Measurements from ENCODE around the gene MMP10.

Gene MMP10

GRCh38 chr11:102780491-102780918 lies at the start of gene MMP10:
Gene MMP10, minus strand, starts transcription at chr11:102780628. Its CDS starts 37 bp downstream, at chr11:102780591.
- no peak for DNase-seq

- no peak for DNase-seq
Observed at GRCh38 chr11:102829316-102830000, 49.0 kb upstream of the MMP10 start.

- DNase-seq, result no peak
Observed at GRCh38 chr11:102824556-102824955, 44.1 kb upstream of the MMP10 start.

- no peak for DNase-seq
Observed at GRCh38 chr11:102819491-102819890, 39.1 kb upstream of the MMP10 start.

GRCh38 chr11:102813484-102813883 lies 33.1 kb upstream of the MMP10 start:
- no peak for DNase-seq

- no peak for DNase-seq
Observed at GRCh38 chr11:102812188-102812587, 31.8 kb upstream of the MMP10 start.

- DNase-seq, result no peak
Observed at GRCh38 chr11:102810950-102811660, 30.7 kb upstream of the MMP10 start.

GRCh38 chr11:102809971-102810370 lies 29.5 kb upstream of the MMP10 start:
- no peak for DNase-seq

- no peak for DNase-seq
Observed at GRCh38 chr11:102807921-102808320, 27.5 kb upstream of the MMP10 start.

GRCh38 chr11:102806296-102806695 lies 25.9 kb upstream of the MMP10 start:
- DNase-seq, result no peak

- no peak for DNase-seq
Observed at GRCh38 chr11:102802341-102802740, 21.9 kb upstream of the MMP10 start.

- DNase-seq, result no peak
Observed at GRCh38 chr11:102800767-102801166, 20.3 kb upstream of the MMP10 start.

GRCh38 chr11:102799681-102800340 lies 19.4 kb upstream of the MMP10 start:
- no peak for DNase-seq

- no peak for DNase-seq
Observed at GRCh38 chr11:102798012-102798746, 17.8 kb upstream of the MMP10 start, which contains the start of gene MMP1. Gene MMP1, minus strand, starts transcription at chr11:102798160. Its CDS starts 68 bp downstream, at chr11:102798092.

GRCh38 chr11:102794382-102794781 lies 14.0 kb upstream of the MMP10 start:
- no peak for DNase-seq

- no peak for DNase-seq
Observed at GRCh38 chr11:102793677-102794290, 13.4 kb upstream of the MMP10 start.

GRCh38 chr11:102792604-102793003 lies 12.2 kb upstream of the MMP10 start:
- no peak for DNase-seq

GRCh38 chr11:102791271-102792036 lies 11.0 kb upstream of the MMP10 start:
- no peak for DNase-seq

- DNase-seq, result no peak
Observed at GRCh38 chr11:102788334-102788995, 8.0 kb upstream of the MMP10 start.

GRCh38 chr11:102784380-102784779 lies 4.0 kb upstream of the MMP10 start:
- no peak for DNase-seq

- no peak for DNase-seq
Observed at GRCh38 chr11:102783720-102784119, 3.3 kb upstream of the MMP10 start.
